ENCODE data around the gene CARS1. TPM values are rescaled to one million over a fixed set of nuclear protein-coding genes. Genes with fewer than 3 reads are reported as not detected.

CARS1 gene
- polyA plus RNA-seq, 3 donors = 30.9 to 46.8 (median 35.7) TPM

- Histone ChIP-seq H3K27me3 (ENCODE audit: control insufficient read depth in 2 of 2, insufficient read depth in 2 of 2, low read length in 2 of 2) (no peaks in the 10 kb centered on the region), H3K27ac (ENCODE audit: low read depth in 1 of 2, low read length in 2 of 2) (no peak overlapping the region), H3K9me3 (replicated peaks in 1 of 2; ENCODE audit: control insufficient read depth in 1 of 2, insufficient read depth in 1 of 2, low read length in 2 of 2) (no peaks in the 10 kb centered on the region), H3K4me1 (ENCODE audit: control insufficient read depth in 1 of 2, insufficient read depth in 2 of 2, low read length in 2 of 2) (peaks cover 7 to 13% of the 10 kb centered on the region in 2 donors), H4K20me1 (ENCODE audit: insufficient read depth, low read length) (no peaks in the 10 kb centered on the region), H2AFZ (ENCODE audit: insufficient read depth, low read depth, low read length, poor library complexity, severe bottlenecking) (no peak overlapping the region), H3K9ac (ENCODE audit: insufficient read depth, low read length, poor library complexity, severe bottlenecking) (no peak overlapping the region), H3K79me2 (ENCODE audit: insufficient read depth, low read length) (peaks cover 3% of the 10 kb centered on the region), H3K4me2 (replicated peaks; ENCODE audit: extremely low read depth, low read length, poor library complexity, severe bottlenecking) (no peak overlapping the region), H3K36me3 (replicated peaks in 1 of 2; ENCODE audit: control insufficient read depth in 1 of 2, insufficient read depth in 2 of 2, low read length in 2 of 2) (peaks cover 17 to 66% of the 10 kb centered on the region in 2 donors), H3K4me3 (replicated peaks in 1 of 3; ENCODE audit: low read depth in 2 of 3, low read length in 3 of 3) (no peak overlapping the region)
- WGBS (ENCODE audit: insufficient coverage) = 95% methylated on average over 32 of the region's 41 CpGs
- H3K4me1 Mint-ChIP-seq = peaks cover 14% of the 10 kb centered on the region
- no peaks in the 10 kb centered on the region for H3K9me3 Mint-ChIP-seq
- intact Hi-C loops (cut with micrococcal nuclease) = no loop called here
- H3K36me3 Mint-ChIP-seq = peaks cover 29 to 83% of the 10 kb centered on the region in 2 donors
- H3K27me3 Mint-ChIP-seq (ENCODE audit: low read depth in 3 of 3) = peaks cover 0 to 5% (median 2%) of the 10 kb centered on the region in 3 donors
- no peak for DNase-seq
- H3K4me3 Mint-ChIP-seq = no peak overlapping the region
- TF ChIP-seq CTCF (IDR thresholded peaks at IDR 0.05) = no peak
- peak overlapping the region in 2 of 7 donors; percentile 35 to 63 for H3K27ac Mint-ChIP-seq
Measured at GRCh38 chr11:3105791-3106735, 48.8 kb upstream of the CARS1 start.

- H3K27ac Mint-ChIP-seq = peak overlapping the region in 1 of 7 donors; percentile 18
- H3K36me3 Mint-ChIP-seq = peaks cover 29 to 81% of the 10 kb centered on the region in 2 donors
- Histone ChIP-seq H3K36me3 (replicated peaks in 1 of 2; ENCODE audit: control insufficient read depth in 1 of 2, insufficient read depth in 2 of 2, low read length in 2 of 2) (peaks cover 17 to 67% of the 10 kb centered on the region in 2 donors), H3K27me3 (ENCODE audit: control insufficient read depth in 2 of 2, insufficient read depth in 2 of 2, low read length in 2 of 2) (no peaks in the 10 kb centered on the region), H3K4me1 (ENCODE audit: control insufficient read depth in 1 of 2, insufficient read depth in 2 of 2, low read length in 2 of 2) (peaks cover 12 to 13% of the 10 kb centered on the region in 2 donors), H3K4me3 (replicated peaks in 1 of 3; ENCODE audit: low read depth in 2 of 3, low read length in 3 of 3) (no peak overlapping the region), H3K9ac (ENCODE audit: insufficient read depth, low read length, poor library complexity, severe bottlenecking) (no peak overlapping the region), H2AFZ (ENCODE audit: insufficient read depth, low read depth, low read length, poor library complexity, severe bottlenecking) (no peak overlapping the region), H3K4me2 (replicated peaks; ENCODE audit: extremely low read depth, low read length, poor library complexity, severe bottlenecking) (no peak overlapping the region), H3K9me3 (replicated peaks in 1 of 2; ENCODE audit: control insufficient read depth in 1 of 2, insufficient read depth in 1 of 2, low read length in 2 of 2) (no peaks in the 10 kb centered on the region), H3K79me2 (ENCODE audit: insufficient read depth, low read length) (peaks cover under 1% of the 10 kb centered on the region), H4K20me1 (ENCODE audit: insufficient read depth, low read length) (no peaks in the 10 kb centered on the region), H3K27ac (ENCODE audit: low read depth in 1 of 2, low read length in 2 of 2) (no peak overlapping the region)
- no peaks in the 10 kb centered on the region for H3K9me3 Mint-ChIP-seq
- WGBS (ENCODE audit: insufficient coverage) = 96% methylated on average over 21 of the region's 23 CpGs
- intact Hi-C loops (cut with micrococcal nuclease) = no loop called here
- H3K27me3 Mint-ChIP-seq (ENCODE audit: low read depth in 3 of 3) = peaks cover 0 to 5% (median 0%) of the 10 kb centered on the region in 3 donors
- no peak for DNase-seq
- no peak for TF ChIP-seq CTCF (IDR thresholded peaks at IDR 0.05)
- peaks cover 14% of the 10 kb centered on the region for H3K4me1 Mint-ChIP-seq
- no peak overlapping the region for H3K4me3 Mint-ChIP-seq
Measured at GRCh38 chr11:3104961-3105790, 48.0 kb upstream of the CARS1 start.

All from CD14-positive monocyte (primary cell).